ENCODE results near the gene TMEM100. TPM values are rescaled to one million over a fixed set of nuclear protein-coding genes. Genes with fewer than 3 reads are reported as not detected.

TMEM100 gene
- total RNA-seq, 1 donor from 2014 or later = 3.4 TPM

- TF ChIP-seq CTCF (IDR thresholded peaks at IDR 0.05) = no peak
- Mint-ChIP-seq H3K4me3 (ENCODE audit: unreplicated experiment) (no peak overlapping the region), H3K9me3 (ENCODE audit: unreplicated experiment) (no peaks in the 10 kb centered on the region), H3K27ac (ENCODE audit: unreplicated experiment) (no peak overlapping the region), H3K27me3 (ENCODE audit: unreplicated experiment) (no peaks in the 10 kb centered on the region), H3K4me1 (ENCODE audit: unreplicated experiment) (peaks cover 86% of the 10 kb centered on the region), H3K36me3 (ENCODE audit: unreplicated experiment) (no peaks in the 10 kb centered on the region)
- no peak for DNase-seq (ENCODE audit: extremely low spot score, unreplicated experiment)
Observed at GRCh38 chr17:55728361-55728760, 5.7 kb upstream of the TMEM100 start.

GRCh38 chr17:55727920-55728319 lies 5.3 kb upstream of the TMEM100 start:
- TF ChIP-seq CTCF (IDR thresholded peaks at IDR 0.05) = no peak
- no peaks in the 10 kb centered on the region for H3K36me3 Mint-ChIP-seq (ENCODE audit: unreplicated experiment)
- H3K27ac Mint-ChIP-seq (ENCODE audit: unreplicated experiment) = no peak overlapping the region
- no peak for DNase-seq (ENCODE audit: extremely low spot score, unreplicated experiment)
- H3K4me3 Mint-ChIP-seq (ENCODE audit: unreplicated experiment) = no peak overlapping the region
- no peaks in the 10 kb centered on the region for H3K9me3 Mint-ChIP-seq (ENCODE audit: unreplicated experiment)
- peaks cover 88% of the 10 kb centered on the region for H3K4me1 Mint-ChIP-seq (ENCODE audit: unreplicated experiment)
- no peaks in the 10 kb centered on the region for H3K27me3 Mint-ChIP-seq (ENCODE audit: unreplicated experiment)

GRCh38 chr17:55727275-55727674 lies 4.6 kb upstream of the TMEM100 start:
- TF ChIP-seq CTCF (IDR thresholded peaks at IDR 0.05) = no peak
- H3K9me3 Mint-ChIP-seq (ENCODE audit: unreplicated experiment) = no peaks in the 10 kb centered on the region
- DNase-seq (ENCODE audit: extremely low spot score, unreplicated experiment) = no peak
- H3K36me3 Mint-ChIP-seq (ENCODE audit: unreplicated experiment) = no peaks in the 10 kb centered on the region
- peaks cover 88% of the 10 kb centered on the region for H3K4me1 Mint-ChIP-seq (ENCODE audit: unreplicated experiment)
- H3K4me3 Mint-ChIP-seq (ENCODE audit: unreplicated experiment) = no peak overlapping the region
- H3K27ac Mint-ChIP-seq (ENCODE audit: unreplicated experiment) = peak overlapping the region; percentile 75
- H3K27me3 Mint-ChIP-seq (ENCODE audit: unreplicated experiment) = no peaks in the 10 kb centered on the region

- peak overlapping the region; percentile 22 for H3K4me3 Mint-ChIP-seq (ENCODE audit: unreplicated experiment)
- H3K27me3 Mint-ChIP-seq (ENCODE audit: unreplicated experiment) = no peaks in the 10 kb centered on the region
- peaks cover 88% of the 10 kb centered on the region for H3K4me1 Mint-ChIP-seq (ENCODE audit: unreplicated experiment)
- peak overlapping the region; percentile 75 for H3K27ac Mint-ChIP-seq (ENCODE audit: unreplicated experiment)
- H3K9me3 Mint-ChIP-seq (ENCODE audit: unreplicated experiment) = no peaks in the 10 kb centered on the region
- no peaks in the 10 kb centered on the region for H3K36me3 Mint-ChIP-seq (ENCODE audit: unreplicated experiment)
- no peak for TF ChIP-seq CTCF (IDR thresholded peaks at IDR 0.05)
- DNase-seq (ENCODE audit: extremely low spot score, unreplicated experiment) = peak; percentile 87
Observed at GRCh38 chr17:55726440-55726839, 3.8 kb upstream of the TMEM100 start.

- Mint-ChIP-seq H3K27me3 (ENCODE audit: unreplicated experiment) (no peaks in the 10 kb centered on the region), H3K9me3 (ENCODE audit: unreplicated experiment) (no peaks in the 10 kb centered on the region), H3K27ac (ENCODE audit: unreplicated experiment) (peak overlapping the region; percentile 90), H3K4me1 (ENCODE audit: unreplicated experiment) (peaks cover 71% of the 10 kb centered on the region), H3K36me3 (ENCODE audit: unreplicated experiment) (peaks cover 2% of the 10 kb centered on the region), H3K4me3 (ENCODE audit: unreplicated experiment) (no peak overlapping the region)
- TF ChIP-seq CTCF (IDR thresholded peaks at IDR 0.05) = no peak
- DNase-seq (ENCODE audit: extremely low spot score, unreplicated experiment) = no peak
Observed at GRCh38 chr17:55723488-55723848, 804 bp upstream of the TMEM100 start.

Measured in osteocyte (in vitro differentiated cells).